GM12878 (cell line): ENCODE results near the gene FAM227B. TPM values are rescaled to one million over a fixed set of nuclear protein-coding genes. Genes with fewer than 3 reads are reported as not detected.

Source experiments
- ATAC-seq: fragments of 200-7000 bp; cut with Tn5 transposase; 3 replicates; pipeline ENCODE4 v1.9.1; 2020; ENCODE audit warnings: mild to moderate bottlenecking, moderate library complexity
- BruUV-seq: library from RNA; stranded (reverse); fragments of 400-500 nt; replicated peaks from 2 replicates; lab custom pipeline; 2021; lab: Mats Ljungman, UMichigan
- CTCF ChIA-PET: fragments of 300-600 bp; sonication (Branson Sonifier 250); formaldehyde crosslinking; extraction: SDS; loops from one replicate; lab custom pipeline; 2021; ENCODE audit warnings: inconsistent platforms; lab: Yijun Ruan, JAX
- POLR2A ChIA-PET: fragments of 350-600 bp; formaldehyde crosslinking; extraction: SDS; loops from one replicate; lab custom pipeline; 2021; ENCODE audit warnings: inconsistent platforms; lab: Charles Lee
- RAD21 ChIA-PET: fragments of 300-600 bp; sonication (Branson Sonifier 250); formaldehyde crosslinking; loops from one replicate; lab custom pipeline; 2023; ENCODE audit warnings: antibody characterized with exemption; ENCODE audit not compliant: unreplicated experiment; lab: Charles Lee
- SMC1A ChIA-PET: fragments of 300-600 bp; sonication (Branson Sonifier 250); formaldehyde crosslinking; loops from one replicate; lab custom pipeline; 2023; ENCODE audit not compliant: unreplicated experiment, uncharacterized antibody; lab: Charles Lee
- DNase-seq: peaks from one replicate; pipeline ENCODE4 v3.0.0-alpha.2; 2011; ENCODE audit warnings: low read depth, low spot score
- FAIRE-seq: peaks from 3 replicates; lab custom pipeline; 2011; peaks lifted over from hg19 to GRCh38; lab: Jason Lieb, UNC
- H2AFZ ChIP-seq: 2 replicates; pipeline ENCODE4 v1.6.0; 2011; ENCODE audit warnings: low read depth, low read length, control low read depth; ENCODE audit not compliant: control insufficient read depth
- H3K27ac ChIP-seq: 2 replicates; pipeline ENCODE4 v1.5.1; 2011; ENCODE audit warnings: control low read depth; ENCODE audit not compliant: control insufficient read depth, insufficient read depth
- H3K27me3 ChIP-seq, 2 experiments: replicated peaks in 1 of 2; 2 replicates each; pipeline versions ENCODE4 v1.6.0 to v1.6.1; 2011; ENCODE audit warnings: low read length in 1 of 2; ENCODE audit not compliant: control insufficient read depth in 2 of 2, insufficient read depth in 2 of 2
- H3K36me3 ChIP-seq, 2 experiments: 2 replicates each; pipeline ENCODE4 v1.5.1; 2011; ENCODE audit warnings: low read length in 1 of 2; ENCODE audit not compliant: control insufficient read depth in 2 of 2, insufficient read depth in 2 of 2
- H3K4me1 ChIP-seq: 2 replicates; pipeline ENCODE4 v1.6.1; 2011; ENCODE audit warnings: mild to moderate bottlenecking, low read length, moderate library complexity, mixed read lengths; ENCODE audit not compliant: control insufficient read depth, insufficient read depth
- H3K4me2 ChIP-seq: 2 replicates; pipeline ENCODE4 v1.6.0; 2011; ENCODE audit warnings: control low read depth; ENCODE audit not compliant: control insufficient read depth, insufficient read depth
- H3K4me3 ChIP-seq: fragments of 200-600 bp; sonication (generic); 2 replicates; pipeline ENCODE4 v1.5.1; 2016
- H3K79me2 ChIP-seq: 2 replicates; pipeline ENCODE4 v1.6.0; 2011; ENCODE audit warnings: low read length; ENCODE audit not compliant: control insufficient read depth, insufficient read depth
- H3K9ac ChIP-seq: 2 replicates; pipeline ENCODE4 v1.8.0; 2011; ENCODE audit warnings: low read length, control low read depth, mixed read lengths; ENCODE audit not compliant: control insufficient read depth, insufficient read depth
- H3K9me3 ChIP-seq: replicated peaks from 3 replicates; pipeline ENCODE4 v1.5.1; 2011; ENCODE audit warnings: mild to moderate bottlenecking, low read length; ENCODE audit not compliant: control insufficient read depth, insufficient read depth
- H4K20me1 ChIP-seq: 2 replicates; pipeline ENCODE4 v1.6.0; 2011; ENCODE audit not compliant: control insufficient read depth, insufficient read depth
- ATF7 ChIP-seq: fragments of 450-650 bp; IDR thresholded peaks from 2 replicates; pipeline ENCODE4 v1.6.1; 2016; ENCODE audit warnings: low read depth, mild to moderate bottlenecking
- CHD4 ChIP-seq: fragments of 200-600 bp; sonication (generic); IDR thresholded peaks from 2 replicates; pipeline ENCODE4 v1.6.1; 2016; ENCODE audit warnings: mild to moderate bottlenecking
- EED ChIP-seq: sonication (generic); IDR thresholded peaks from 2 replicates; pipeline ENCODE4 v1.6.1; 2016; ENCODE audit warnings: antibody characterized with exemption, low read depth
- ETV6 ChIP-seq, 2 experiments: fragments of 450-650 bp in 1 of 2; IDR thresholded peaks in 1 of 2; conservative IDR thresholded peaks in 1 of 2; 2 replicates each; pipeline ENCODE4 v1.6.1; 2014; ENCODE audit warnings: antibody characterized with exemption in 1 of 2, borderline replicate concordance in 1 of 2, low read depth in 1 of 2, mild to moderate bottlenecking in 1 of 2, moderate library complexity in 1 of 2
- HDAC6 ChIP-seq: fragments of 200-600 bp; sonication (generic); IDR thresholded peaks from one replicate; pipeline ENCODE4 v1.8.0; 2017; ENCODE audit warnings: antibody characterized with exemption; ENCODE audit not compliant: unreplicated experiment
- LARP7 ChIP-seq: fragments of 450-650 bp; IDR thresholded peaks from 2 replicates; pipeline ENCODE4 v1.6.1; 2017; ENCODE audit warnings: mild to moderate bottlenecking
- MEF2B ChIP-seq: fragments of 450-650 bp; IDR thresholded peaks from 2 replicates; pipeline ENCODE4 v1.6.1; 2018; ENCODE audit warnings: mild to moderate bottlenecking, moderate library complexity; ENCODE audit not compliant: partially characterized antibody, poor library complexity, severe bottlenecking
- NFYA ChIP-seq: IDR thresholded peaks from 2 replicates; pipeline ENCODE4 v1.6.1; 2011; ENCODE audit warnings: low read depth, mild to moderate bottlenecking, low read length, improper control_type of control experiment, borderline replicate concordance
- NR2C1 ChIP-seq: fragments of 450-650 bp; IDR thresholded peaks from 2 replicates; pipeline ENCODE4 v1.6.1; 2017; ENCODE audit warnings: antibody characterized with exemption, mild to moderate bottlenecking, moderate library complexity
- SMAD1 ChIP-seq: fragments of 450-650 bp; IDR thresholded peaks from 2 replicates; pipeline ENCODE4 v1.6.1; 2018; ENCODE audit warnings: mild to moderate bottlenecking, low read depth; ENCODE audit not compliant: partially characterized antibody
- SMARCA5 ChIP-seq: fragments of 450-650 bp; IDR thresholded peaks from 2 replicates; pipeline ENCODE4 v1.6.1; 2017; ENCODE audit warnings: mild to moderate bottlenecking
- TCF3 ChIP-seq: IDR thresholded peaks from 2 replicates; pipeline ENCODE4 v1.6.1; 2012; ENCODE audit warnings: low read depth, mild to moderate bottlenecking, low read length, borderline replicate concordance; ENCODE audit not compliant: insufficient read depth
- ZNF217 ChIP-seq: fragments of 450-650 bp; IDR thresholded peaks from 2 replicates; pipeline ENCODE4 v1.6.1; 2017; ENCODE audit warnings: antibody characterized with exemption, mild to moderate bottlenecking
- WGBS: methylation state at CpG from one replicate; pipeline ENCODE4 v1.1.6; 2016; ENCODE audit warnings: low lambda C conversion rate; ENCODE audit not compliant: insufficient replicate concordance, insufficient coverage; ENCODE audit errors: missing lambda C conversion rate; 5-methylcytosine and 5-hydroxymethylcytosine counted together
- in situ Hi-C: fragments of 300-500 bp; cut with MboI; formaldehyde crosslinking; loops from 9 replicates; pipeline ENCODE4 v1.14.3; 2018; ENCODE audit warnings: mixed read lengths
- intact Hi-C: fragments of 100-400 bp; cut with micrococcal nuclease; formaldehyde crosslinking; loops from one replicate; pipeline ENCODE4 v1.14.2; 2022; ENCODE audit not compliant: unreplicated experiment
- polyA plus RNA-seq, 11 experiments: library from polyadenylated mRNA; depleted of rRNA in 4 of 11; unstranded in 6 of 11; stranded (reverse) in 5 of 11; fragments of >200 nt; fragmentation: Nextera tagmentation in 4 of 11; fragmentation: Illumina TruSeq in 1 of 11; extraction: Ambion mirVana in 4 of 11; extraction: Trizol in 1 of 11; gene quantifications; 1 replicate in 1 of 11; 2 replicates in 10 of 11; pipeline versions ENCODE4 v1.2.1 to v1.2.3, GENCODE V29; 2011 to 2016; ENCODE audit warnings: inconsistent platforms in 2 of 11, missing spikeins in 2 of 11, low read depth in 1 of 11
- total RNA-seq, 4 experiments: library from RNA; depleted of rRNA in 3 of 4; stranded (reverse); fragments of >200 nt in 3 of 4; fragmentation: Illumina TruSeq in 1 of 4; extraction: Trizol in 1 of 4; gene quantifications; 2 replicates each; pipeline versions ENCODE4 v1.2.1 to v1.2.3, GENCODE V29; 2013 to 2021
- TF ChIP-seq, protein P1 (sequence below): fragments of 450-650 bp; IDR thresholded peaks from 2 replicates; pipeline ENCODE4 v1.6.1; 2017; ENCODE audit warnings: borderline replicate concordance
- TF ChIP-seq, protein P2 (sequence below): IDR thresholded peaks from 2 replicates; pipeline ENCODE4 v1.6.1; 2011; ENCODE audit warnings: borderline replicate concordance, low read depth, mild to moderate bottlenecking, moderate library complexity, low read length; ENCODE audit not compliant: insufficient read depth, poor library complexity, severe bottlenecking

The FAM227B gene
- total and polyA plus RNA-seq, 10 of the 15 experiments (the other 5 are each of a cell fraction or from before 2014, with no cell fraction given): 3.9 to 12.6 (median 6.9) TPM

DNA sequence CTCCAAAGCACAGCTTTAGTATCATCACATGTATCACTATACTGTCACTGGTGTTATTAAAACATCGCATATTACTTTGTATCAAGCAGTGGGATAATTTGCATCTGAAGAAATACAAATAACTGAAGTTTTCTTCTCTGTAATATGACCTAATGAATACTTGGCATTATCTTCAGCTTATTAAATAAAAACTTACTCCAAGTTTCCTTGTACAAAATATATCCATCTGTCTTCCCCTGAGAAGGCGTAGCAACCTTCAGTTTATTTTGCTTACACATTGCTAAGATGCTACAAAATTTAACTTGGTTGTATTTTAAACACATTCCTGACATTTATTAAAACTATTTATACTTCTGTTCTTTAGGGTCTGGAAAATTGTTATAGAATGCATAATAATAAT is 183.9 kb downstream of the FAM227B start:
- intact Hi-C loops: no loop called here
- RAD21 ChIA-PET: no interaction called here
- H3K27ac ChIP-seq: no peak overlapping the region
- H3K36me3 ChIP-seq: no peaks in the 10 kb centered on the region
- H3K27me3 ChIP-seq: no peaks in the 10 kb centered on the region
- no peaks in the 10 kb centered on the region for H4K20me1 ChIP-seq
- CTCF ChIA-PET: interaction anchor here (1.3 kb wide), 1 partner anchor 568 kb away, joined by 3 read pairs; no protein-coding TSS in a partner anchor
- FAIRE-seq (no peak), DNase-seq (no peak)
- H3K9me3 ChIP-seq: no peaks in the 10 kb centered on the region
- POLR2A ChIA-PET: no interaction called here
- H3K4me3 ChIP-seq: no peak overlapping the region
- SMC1A ChIA-PET: interaction anchor here (1.2 to 2.5 kb wide), 2 partner anchors 14 to 35 kb away, joined by 3 to 9 read pairs; partner anchors contain the start of gene FGF7
- H3K79me2 ChIP-seq: no peaks in the 10 kb centered on the region
- in situ Hi-C loops: no loop called here
- no peak overlapping the region for H3K4me2 ChIP-seq
- no TSS peak for BruUV-seq
- H2AFZ ChIP-seq: no peak overlapping the region
- TF ChIP-seq SMAD1 (no peak), SMARCA5 (no peak), MEF2B (no peak), NR2C1 (no peak), LARP7 (no peak), NFYA (no peak), ETV6 (conservative IDR thresholded peaks at IDR 0.05 in 1 of 2, IDR thresholded peaks at IDR 0.05 in 1 of 2; ENCODE audit: borderline replicate concordance in 1 of 2, low read depth in 1 of 2) (no peak), EED (no peak), ZNF217 (no peak), TCF3 (no peak), ATF7 (no peak), CHD4 (no peak), HDAC6 (no peak)
- TF ChIP-seq, protein P1, sequence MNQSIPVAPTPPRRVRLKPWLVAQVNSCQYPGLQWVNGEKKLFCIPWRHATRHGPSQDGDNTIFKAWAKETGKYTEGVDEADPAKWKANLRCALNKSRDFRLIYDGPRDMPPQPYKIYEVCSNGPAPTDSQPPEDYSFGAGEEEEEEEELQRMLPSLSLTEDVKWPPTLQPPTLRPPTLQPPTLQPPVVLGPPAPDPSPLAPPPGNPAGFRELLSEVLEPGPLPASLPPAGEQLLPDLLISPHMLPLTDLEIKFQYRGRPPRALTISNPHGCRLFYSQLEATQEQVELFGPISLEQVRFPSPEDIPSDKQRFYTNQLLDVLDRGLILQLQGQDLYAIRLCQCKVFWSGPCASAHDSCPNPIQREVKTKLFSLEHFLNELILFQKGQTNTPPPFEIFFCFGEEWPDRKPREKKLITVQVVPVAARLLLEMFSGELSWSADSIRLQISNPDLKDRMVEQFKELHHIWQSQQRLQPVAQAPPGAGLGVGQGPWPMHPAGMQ: no peak
- TF ChIP-seq, protein P2, sequence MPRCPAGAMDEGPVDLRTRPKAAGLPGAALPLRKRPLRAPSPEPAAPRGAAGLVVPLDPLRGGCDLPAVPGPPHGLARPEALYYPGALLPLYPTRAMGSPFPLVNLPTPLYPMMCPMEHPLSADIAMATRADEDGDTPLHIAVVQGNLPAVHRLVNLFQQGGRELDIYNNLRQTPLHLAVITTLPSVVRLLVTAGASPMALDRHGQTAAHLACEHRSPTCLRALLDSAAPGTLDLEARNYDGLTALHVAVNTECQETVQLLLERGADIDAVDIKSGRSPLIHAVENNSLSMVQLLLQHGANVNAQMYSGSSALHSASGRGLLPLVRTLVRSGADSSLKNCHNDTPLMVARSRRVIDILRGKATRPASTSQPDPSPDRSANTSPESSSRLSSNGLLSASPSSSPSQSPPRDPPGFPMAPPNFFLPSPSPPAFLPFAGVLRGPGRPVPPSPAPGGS: no peak
- TF ChIP-seq, all 136 proteins: peak for 0
- H3K9ac ChIP-seq: no peak overlapping the region
- WGBS: 76% methylated on average over 2 of the region's 2 CpGs
- no peak for ATAC-seq
- peaks cover 4% of the 10 kb centered on the region; the same call in 1 of the 2 replicates for H3K4me1 ChIP-seq
